ENCODE results near the gene DPYSL3. TPM values are rescaled to one million over a fixed set of nuclear protein-coding genes. Genes with fewer than 3 reads are reported as not detected.

DPYSL3 gene
- polyA plus RNA-seq, 1 donor (not counting 4 experiments of a cell fraction or from before 2014, with no cell fraction given) = 4.8 TPM

GRCh38 chr5:147483961-147484707 is 25.7 kb downstream of the DPYSL3 start:
- Histone ChIP-seq H4K20me1 (ENCODE audit: control insufficient read depth, extremely low read depth, insufficient read depth, low read length) (no peaks in the 10 kb centered on the region), H3K4me1 (ENCODE audit: control insufficient read depth, extremely low read depth, insufficient read depth, low read length) (no peaks in the 10 kb centered on the region), H3K9me3 (ENCODE audit: control insufficient read depth, low read depth, low read length) (no peaks in the 10 kb centered on the region), H2AFZ (ENCODE audit: control insufficient read depth, low read length) (no peak overlapping the region), H3K4me2 (ENCODE audit: control insufficient read depth, extremely low read depth, insufficient read depth, low read depth, low read length) (no peak overlapping the region), H3K9me1 (ENCODE audit: control insufficient read depth, extremely low read depth, insufficient read depth, low read length) (no peaks in the 10 kb centered on the region), H3K9ac (ENCODE audit: control insufficient read depth, extremely low read depth, insufficient read depth, low read length) (no peak overlapping the region), H3K4me3 (ENCODE audit: control insufficient read depth in 2 of 3, extremely low read depth in 1 of 3, insufficient read depth in 2 of 3, low read depth in 1 of 3, low read length in 3 of 3) (no peak overlapping the region), H3K36me3 (ENCODE audit: control insufficient read depth in 2 of 2, extremely low read depth in 1 of 2, insufficient read depth in 2 of 2, low read length in 2 of 2) (no peaks in the 10 kb centered on the region), H3K27me3 (ENCODE audit: control insufficient read depth, extremely low read depth, insufficient read depth, low read length) (no peaks in the 10 kb centered on the region), H3K27ac (ENCODE audit: control insufficient read depth, insufficient read depth, low read length) (no peak overlapping the region), H3K79me2 (ENCODE audit: control insufficient read depth, insufficient read depth, low read length) (no peaks in the 10 kb centered on the region)
- FAIRE-seq (no peak), DNase-seq (ENCODE audit: low read depth, low spot score) (no peak)
- dilution Hi-C loops (cut with MboI; ENCODE audit: extremely low pct_ligation_motif_present, low sequenced_read_pairs) = no loop called here
- no peak for TF ChIP-seq EZH2 (IDR thresholded peaks at IDR 0.05; ENCODE audit: low read length)

GRCh38 chr5:147483188-147483790 is 26.6 kb downstream of the DPYSL3 start:
- H3K9me3 ChIP-seq (ENCODE audit: control insufficient read depth, low read depth, low read length) = no peaks in the 10 kb centered on the region
- no peaks in the 10 kb centered on the region for H3K9me1 ChIP-seq (ENCODE audit: control insufficient read depth, extremely low read depth, insufficient read depth, low read length)
- no peaks in the 10 kb centered on the region for H4K20me1 ChIP-seq (ENCODE audit: control insufficient read depth, extremely low read depth, insufficient read depth, low read length)
- TF ChIP-seq CTCF (optimal IDR thresholded peaks at IDR 0.05 in 1 of 3, IDR thresholded peaks at IDR 0.05 in 1 of 3, conservative IDR thresholded peaks at IDR 0.05 in 1 of 3; ENCODE audit: extremely low read depth in 1 of 3, insufficient read depth in 2 of 3, low read length in 3 of 3) (no peak), EZH2 (IDR thresholded peaks at IDR 0.05; ENCODE audit: low read length) (no peak)
- no peaks in the 10 kb centered on the region for H3K27me3 ChIP-seq (ENCODE audit: control insufficient read depth, extremely low read depth, insufficient read depth, low read length)
- no peak overlapping the region for H3K9ac ChIP-seq (ENCODE audit: control insufficient read depth, extremely low read depth, insufficient read depth, low read length)
- no peaks in the 10 kb centered on the region for H3K4me1 ChIP-seq (ENCODE audit: control insufficient read depth, extremely low read depth, insufficient read depth, low read length)
- dilution Hi-C loops (cut with MboI; ENCODE audit: extremely low pct_ligation_motif_present, low sequenced_read_pairs) = no loop called here
- H3K27ac ChIP-seq (ENCODE audit: control insufficient read depth, insufficient read depth, low read length) = no peak overlapping the region
- H3K4me3 ChIP-seq (ENCODE audit: control insufficient read depth in 2 of 3, extremely low read depth in 1 of 3, insufficient read depth in 2 of 3, low read depth in 1 of 3, low read length in 3 of 3) = no peak overlapping the region
- no peak for DNase-seq (ENCODE audit: low read depth, low spot score)
- H3K79me2 ChIP-seq (ENCODE audit: control insufficient read depth, insufficient read depth, low read length) = no peaks in the 10 kb centered on the region
- no peak for FAIRE-seq
- H2AFZ ChIP-seq (ENCODE audit: control insufficient read depth, low read length) = no peak overlapping the region
- no peak overlapping the region for H3K4me2 ChIP-seq (ENCODE audit: control insufficient read depth, extremely low read depth, insufficient read depth, low read depth, low read length)
- no peaks in the 10 kb centered on the region for H3K36me3 ChIP-seq (ENCODE audit: control insufficient read depth in 2 of 2, extremely low read depth in 1 of 2, insufficient read depth in 2 of 2, low read length in 2 of 2)
